Body of pancreas (tissue), 4 donors: ENCODE results near the gene KANK4.

Experiments used
- POLR2A ChIP-seq, 3 donors: fragments of 450-650 bp; IDR thresholded peaks; one replicate each; pipeline ENCODE4 v1.6.1; 2016; ENCODE audit warnings: antibody characterized with exemption in 3 of 3, mild to moderate bottlenecking in 2 of 3
- TF ChIP-seq, protein P1 (sequence below), 7 experiments: fragments of 450-650 bp in 4 of 7; fragments of 200-600 bp in 3 of 7; sonication (generic) in 3 of 7; IDR thresholded peaks; one replicate each; pipeline ENCODE4 v1.5.1; 2016 to 2019; ENCODE audit warnings: antibody characterized with exemption in 7 of 7

DNA sequence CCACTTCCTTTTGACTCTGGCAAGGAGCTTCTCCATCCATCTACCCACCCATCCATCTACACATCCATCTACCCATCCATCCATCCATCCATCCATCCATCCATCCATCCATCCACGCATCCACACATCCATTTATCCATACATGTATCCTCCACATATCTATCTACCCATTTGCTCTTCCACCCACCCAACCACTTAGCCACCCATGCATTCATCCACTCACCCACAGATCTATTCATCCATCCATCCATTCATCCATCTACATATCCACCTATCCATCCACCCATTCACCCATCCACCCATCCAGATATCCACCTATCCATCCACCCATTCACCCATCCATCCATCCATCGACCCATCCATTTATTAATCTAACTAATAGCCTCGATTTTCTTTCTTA, 23.0 kb upstream of the KANK4 start:
- TF ChIP-seq, protein P1, sequence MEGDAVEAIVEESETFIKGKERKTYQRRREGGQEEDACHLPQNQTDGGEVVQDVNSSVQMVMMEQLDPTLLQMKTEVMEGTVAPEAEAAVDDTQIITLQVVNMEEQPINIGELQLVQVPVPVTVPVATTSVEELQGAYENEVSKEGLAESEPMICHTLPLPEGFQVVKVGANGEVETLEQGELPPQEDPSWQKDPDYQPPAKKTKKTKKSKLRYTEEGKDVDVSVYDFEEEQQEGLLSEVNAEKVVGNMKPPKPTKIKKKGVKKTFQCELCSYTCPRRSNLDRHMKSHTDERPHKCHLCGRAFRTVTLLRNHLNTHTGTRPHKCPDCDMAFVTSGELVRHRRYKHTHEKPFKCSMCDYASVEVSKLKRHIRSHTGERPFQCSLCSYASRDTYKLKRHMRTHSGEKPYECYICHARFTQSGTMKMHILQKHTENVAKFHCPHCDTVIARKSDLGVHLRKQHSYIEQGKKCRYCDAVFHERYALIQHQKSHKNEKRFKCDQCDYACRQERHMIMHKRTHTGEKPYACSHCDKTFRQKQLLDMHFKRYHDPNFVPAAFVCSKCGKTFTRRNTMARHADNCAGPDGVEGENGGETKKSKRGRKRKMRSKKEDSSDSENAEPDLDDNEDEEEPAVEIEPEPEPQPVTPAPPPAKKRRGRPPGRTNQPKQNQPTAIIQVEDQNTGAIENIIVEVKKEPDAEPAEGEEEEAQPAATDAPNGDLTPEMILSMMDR (IDR thresholded peaks at IDR 0.05) = no peak
- no peak for TF ChIP-seq POLR2A (IDR thresholded peaks at IDR 0.05)
